ENCODE results near the gene TSC22D4.

Gene TSC22D4

GRCh38 chr7:100428199-100428966 is 50.6 kb downstream of the TSC22D4 start, which contains the start of gene ZCWPW1:
Gene ZCWPW1 (minus strand): TSS chr7:100428703. CDS start chr7:100420649, 8,054 bp downstream.
- DNase-seq (peak; percentile 98), ATAC-seq (peak; percentile 51)

DNA sequence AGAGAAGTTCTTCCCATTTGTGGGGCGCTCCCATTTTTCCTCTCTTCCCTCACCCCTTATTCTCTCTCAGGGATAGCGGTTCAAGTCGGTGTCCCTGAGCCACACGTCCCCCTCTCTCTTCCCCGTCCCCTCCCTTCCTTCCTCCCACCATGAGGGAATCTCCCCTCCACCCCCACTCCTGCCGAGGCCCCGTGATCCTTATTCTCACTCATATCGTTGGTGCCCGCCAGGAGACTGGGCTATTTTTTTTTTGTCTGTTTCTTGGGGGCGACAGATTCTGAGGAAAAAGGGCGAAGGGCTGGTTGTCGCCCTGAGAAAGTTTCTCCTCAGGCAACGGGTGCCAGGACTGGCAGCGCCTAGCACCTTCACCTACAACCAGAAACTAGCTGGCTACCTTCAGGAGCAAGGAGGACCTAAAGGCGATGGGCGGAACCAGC is 51.2 kb downstream of the TSC22D4 start:
- ATAC-seq (no peak), DNase-seq (no peak)

- no peak for ATAC-seq
Measured at GRCh38 chr7:100426516-100426915, 52.5 kb downstream of the TSC22D4 start.

GRCh38 chr7:100425347-100425746 is 53.7 kb downstream of the TSC22D4 start:
- ATAC-seq, result no peak
- no peak for DNase-seq

More at GRCh38 chr7:100426516-100426915, 52.5 kb downstream of the TSC22D4 start:
- no peak for DNase-seq

DNA sequence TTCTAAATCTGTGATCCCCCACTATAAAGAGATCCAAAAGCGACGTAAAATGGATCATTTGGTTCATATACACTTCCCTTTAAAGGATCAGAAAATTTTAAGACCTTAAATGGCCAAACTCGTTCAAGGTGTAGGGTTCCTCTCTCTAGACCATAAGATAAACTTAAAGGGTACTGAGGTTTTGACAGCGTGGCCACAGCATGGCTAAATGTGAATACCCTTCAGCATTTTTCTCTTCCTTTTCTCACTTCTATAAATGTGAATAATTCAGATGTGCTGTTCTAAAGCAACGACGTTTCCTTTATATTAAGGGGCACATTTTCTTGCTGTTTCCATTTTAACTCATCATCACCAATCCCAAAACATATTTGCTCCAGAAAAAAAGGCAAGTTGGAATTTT is 55.7 kb downstream of the TSC22D4 start:
- no peak for ATAC-seq
- DNase-seq, result no peak

GRCh38 chr7:100419660-100420226 is 59.3 kb downstream of the TSC22D4 start:
- no peak for DNase-seq

GRCh38 chr7:100418930-100419659 is 59.9 kb downstream of the TSC22D4 start:
- DNase-seq, result no peak
- ATAC-seq, result no peak

More at GRCh38 chr7:100419660-100420226, 59.3 kb downstream of the TSC22D4 start:
- no peak for ATAC-seq

Data from stimulated activated naive CD8-positive, alpha-beta T cell treated with anti-CD3 and anti-CD28 coated beads, Interleukin-15, Interleukin-2, amounts not matched to agents 100 U/mL and 50 U/mL, for 24 hours (primary cell).